Activated T-cell treated with anti-CD3 and anti-CD28 coated beads, Interleukin-2, amount 50 U/mL, for 24 hours (primary cell): ENCODE results near the gene OR6N1.
A peak's percentile ranks its signal among the peaks of the same experiment; 100 is the strongest.

ENCODE experiments used
- DNase-seq: peaks from one replicate; pipeline ENCODE4 v3.0.0-alpha.2; 2020
- H3K27ac Mint-ChIP-seq: 2 replicates; pipeline ENCODE4 v1.8.0; 2020; ENCODE audit warnings: mild to moderate bottlenecking, mixed read lengths
- H3K27me3 Mint-ChIP-seq: 2 replicates; pipeline ENCODE4 v1.8.0; 2020; ENCODE audit warnings: mixed read lengths
- H3K36me3 Mint-ChIP-seq: 2 replicates; pipeline ENCODE4 v1.8.0; 2020; ENCODE audit warnings: low read depth, mixed read lengths
- H3K4me1 Mint-ChIP-seq: 2 replicates; pipeline ENCODE4 v1.8.0; 2020; ENCODE audit warnings: low read depth, mixed read lengths
- H3K4me3 Mint-ChIP-seq: 2 replicates; pipeline ENCODE4 v1.8.0; 2020; ENCODE audit warnings: mild to moderate bottlenecking, moderate library complexity, mixed read lengths
- H3K9me3 Mint-ChIP-seq: 2 replicates; pipeline ENCODE4 v1.8.0; 2020; ENCODE audit warnings: mixed read lengths

OR6N1 gene, protein sequence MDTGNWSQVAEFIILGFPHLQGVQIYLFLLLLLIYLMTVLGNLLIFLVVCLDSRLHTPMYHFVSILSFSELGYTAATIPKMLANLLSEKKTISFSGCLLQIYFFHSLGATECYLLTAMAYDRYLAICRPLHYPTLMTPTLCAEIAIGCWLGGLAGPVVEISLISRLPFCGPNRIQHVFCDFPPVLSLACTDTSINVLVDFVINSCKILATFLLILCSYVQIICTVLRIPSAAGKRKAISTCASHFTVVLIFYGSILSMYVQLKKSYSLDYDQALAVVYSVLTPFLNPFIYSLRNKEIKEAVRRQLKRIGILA

DNA sequence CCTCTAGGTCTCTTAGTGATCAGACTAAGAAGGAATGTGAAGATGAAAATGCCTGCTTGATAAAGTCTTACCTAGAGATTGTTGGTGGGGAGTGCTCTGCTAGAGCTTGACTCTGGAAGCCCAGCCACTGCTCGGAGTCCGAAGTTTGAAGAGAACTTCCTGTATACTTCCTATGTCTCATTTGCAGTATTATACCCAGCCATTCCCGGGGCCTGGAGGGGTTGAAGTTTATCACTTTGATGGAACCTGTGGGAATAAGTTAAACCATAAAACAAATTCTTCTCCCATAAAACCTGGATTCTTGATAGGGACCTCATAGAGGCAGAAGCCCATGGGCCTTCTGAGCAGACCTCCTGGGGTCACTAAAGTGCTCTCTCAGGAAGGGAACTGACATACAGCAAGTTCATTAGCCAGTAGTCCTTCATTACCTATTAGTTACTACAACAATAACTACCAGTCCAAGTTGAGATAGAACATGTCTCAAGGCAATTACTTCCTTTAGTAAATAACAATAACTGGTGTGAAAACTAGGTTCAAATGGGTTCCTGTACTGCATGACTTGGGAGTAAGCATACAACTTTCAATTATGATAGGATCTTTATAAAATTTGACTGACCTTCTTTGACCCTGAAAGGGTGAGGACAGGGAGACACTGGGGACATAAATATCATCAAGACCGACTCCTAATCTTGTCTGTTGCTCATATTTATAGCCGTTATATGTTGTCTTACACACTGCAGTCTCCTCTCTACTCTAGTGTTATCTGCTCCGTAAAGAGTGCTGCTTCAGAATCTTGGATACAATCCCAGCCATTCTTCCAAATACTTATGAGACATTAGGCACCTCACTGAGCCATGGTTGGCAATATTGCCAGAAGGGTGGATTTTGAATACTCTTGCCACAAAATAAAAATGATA is at the start of gene OR6N1:
Gene OR6N1, minus strand, starts transcription at position 246 of the 917 bp plus-strand sequence. CDS start 5,513 bp downstream, outside the sequence.
- H3K4me1 Mint-ChIP-seq, result no peaks in the 10 kb centered on the region
- H3K9me3 Mint-ChIP-seq, result no peaks in the 10 kb centered on the region
- H3K4me3 Mint-ChIP-seq, result no peak within 1 kb of the TSS
- peaks cover 14% of the 10 kb centered on the region for H3K27me3 Mint-ChIP-seq
- H3K36me3 Mint-ChIP-seq, result no peaks in the 10 kb centered on the region
- DNase-seq, result no peak
- H3K27ac Mint-ChIP-seq, result no peak within 1 kb of the TSS

DNA sequence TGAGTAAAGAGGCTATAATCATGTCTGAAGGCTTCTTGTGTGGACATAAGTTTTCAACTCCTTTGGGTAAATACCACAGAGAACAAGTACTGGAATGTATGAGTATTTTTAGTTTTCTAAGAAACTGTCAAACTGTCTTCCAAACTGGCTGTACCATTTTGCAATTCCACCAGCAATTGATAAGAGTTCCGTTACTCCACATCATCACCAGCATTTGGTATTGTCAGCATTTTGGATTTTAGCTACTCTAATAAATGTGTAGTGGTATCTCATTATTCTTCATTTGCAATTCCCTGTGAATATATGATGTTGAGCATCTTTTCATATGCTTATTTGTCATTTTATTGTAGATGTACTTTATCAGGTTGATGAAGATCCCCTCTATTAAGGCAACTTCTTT is 49.7 kb upstream of the OR6N1 start:
- H3K27ac Mint-ChIP-seq, result no peak overlapping the region

DNA sequence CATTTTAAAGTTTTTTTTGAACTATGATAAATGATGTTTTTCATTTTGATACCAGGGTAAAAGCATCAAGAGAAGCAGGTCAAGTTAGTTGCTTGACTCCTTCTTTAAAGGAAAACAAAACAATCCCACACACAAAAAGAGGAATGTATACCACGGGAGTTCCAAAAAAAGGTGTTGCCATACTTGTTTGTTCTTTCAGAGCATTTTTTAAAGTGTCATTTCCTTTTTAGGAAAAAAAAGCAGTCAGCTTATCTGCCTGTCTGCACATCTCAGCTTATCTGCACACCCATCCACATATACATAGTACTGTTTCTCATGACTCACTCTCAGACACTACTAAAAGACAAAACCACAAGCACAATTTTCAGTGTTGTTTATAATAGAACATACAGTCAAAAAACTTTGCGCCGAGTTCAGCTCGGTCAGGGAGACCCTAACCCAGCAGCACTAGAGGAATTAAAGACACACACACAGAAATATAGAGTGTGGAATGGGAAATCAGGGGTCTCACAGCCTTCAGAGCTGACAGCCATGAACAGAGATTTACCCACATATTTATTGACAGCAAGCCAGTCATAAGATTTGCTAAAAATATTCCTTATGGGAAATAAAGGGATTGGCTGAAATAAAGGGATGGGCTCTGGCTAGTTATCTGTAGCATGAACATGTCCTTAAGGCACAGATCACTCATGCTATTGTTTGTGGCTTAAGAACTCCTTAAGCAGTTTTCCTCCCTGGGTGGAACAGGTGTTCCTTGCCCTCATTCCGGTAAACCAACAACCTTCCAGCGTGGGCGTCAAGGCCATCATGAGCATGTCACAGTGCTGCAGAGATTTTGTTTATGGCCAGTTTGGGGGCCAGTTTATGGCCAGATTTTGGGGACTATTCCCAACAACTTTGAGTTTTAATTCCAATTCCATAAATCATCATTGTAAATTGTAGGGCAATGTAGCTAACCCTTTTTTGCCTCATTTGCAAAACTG is 47.8 kb upstream of the OR6N1 start:
- peak overlapping the region; percentile 64 for H3K27ac Mint-ChIP-seq
- no peaks in the 10 kb centered on the region for H3K36me3 Mint-ChIP-seq
- no peaks in the 10 kb centered on the region for H3K9me3 Mint-ChIP-seq
- no peak for DNase-seq
- peak overlapping the region; percentile 28 for H3K4me3 Mint-ChIP-seq
- no peaks in the 10 kb centered on the region for H3K27me3 Mint-ChIP-seq
- peaks cover 17% of the 10 kb centered on the region for H3K4me1 Mint-ChIP-seq

More for the DNA sequence above, 49.7 kb upstream of the OR6N1 start:
- no peak for DNase-seq
- H3K4me3 Mint-ChIP-seq, result no peak overlapping the region
- peaks cover 17% of the 10 kb centered on the region for H3K4me1 Mint-ChIP-seq
- H3K36me3 Mint-ChIP-seq, result no peaks in the 10 kb centered on the region
- H3K9me3 Mint-ChIP-seq, result no peaks in the 10 kb centered on the region
- peaks cover 2% of the 10 kb centered on the region for H3K27me3 Mint-ChIP-seq

DNA sequence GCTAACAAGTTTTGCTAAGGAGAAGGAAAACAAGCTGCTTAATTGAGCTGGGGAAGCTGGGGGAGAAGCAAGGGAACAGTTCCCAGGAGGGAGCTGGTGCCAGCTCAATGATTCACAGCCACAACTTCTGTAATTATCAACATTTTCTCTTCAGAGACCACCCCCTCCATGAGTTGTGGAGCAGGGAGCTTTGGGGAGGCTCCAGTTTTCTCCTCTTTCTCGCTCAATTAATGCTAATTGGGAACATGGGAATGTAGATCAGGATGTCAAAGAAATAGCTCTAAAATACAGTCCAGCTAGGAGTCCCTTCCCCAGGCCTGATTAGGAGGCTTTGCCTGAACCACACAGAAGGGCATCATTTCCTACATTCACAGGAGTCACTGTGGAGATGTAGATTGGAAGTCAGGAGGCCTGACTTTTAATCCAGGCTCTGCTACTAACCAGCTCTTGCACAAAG is 47.0 kb upstream of the OR6N1 start:
- Mint-ChIP-seq H3K27ac (peak overlapping the region; percentile 36), H3K4me1 (peaks cover 17% of the 10 kb centered on the region), H3K36me3 (no peaks in the 10 kb centered on the region), H3K9me3 (no peaks in the 10 kb centered on the region), H3K27me3 (no peaks in the 10 kb centered on the region), H3K4me3 (no peak overlapping the region)
- DNase-seq, result no peak

DNA sequence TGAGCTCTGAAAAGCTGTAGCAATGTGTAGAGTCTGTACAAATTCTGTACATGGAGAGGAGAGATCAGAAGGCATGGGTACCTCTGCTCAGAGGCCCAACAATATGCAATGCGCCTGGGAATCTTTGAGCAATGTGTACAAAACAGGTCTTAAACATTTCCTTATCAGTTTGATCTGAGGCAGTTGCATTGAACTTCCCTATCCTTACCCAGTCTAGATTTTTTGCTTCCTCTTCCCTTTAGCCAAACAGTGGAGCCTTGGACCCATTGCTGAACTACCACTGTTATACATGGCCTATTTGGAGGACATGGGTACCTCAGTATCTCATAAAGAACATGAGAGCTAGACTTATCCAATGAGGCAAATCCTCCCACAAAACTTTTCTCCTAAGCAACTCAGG is 46.6 kb upstream of the OR6N1 start:
- Mint-ChIP-seq H3K9me3 (no peaks in the 10 kb centered on the region), H3K27ac (no peak overlapping the region), H3K4me3 (no peak overlapping the region), H3K27me3 (no peaks in the 10 kb centered on the region), H3K4me1 (peaks cover 17% of the 10 kb centered on the region), H3K36me3 (no peaks in the 10 kb centered on the region)
- no peak for DNase-seq

DNA sequence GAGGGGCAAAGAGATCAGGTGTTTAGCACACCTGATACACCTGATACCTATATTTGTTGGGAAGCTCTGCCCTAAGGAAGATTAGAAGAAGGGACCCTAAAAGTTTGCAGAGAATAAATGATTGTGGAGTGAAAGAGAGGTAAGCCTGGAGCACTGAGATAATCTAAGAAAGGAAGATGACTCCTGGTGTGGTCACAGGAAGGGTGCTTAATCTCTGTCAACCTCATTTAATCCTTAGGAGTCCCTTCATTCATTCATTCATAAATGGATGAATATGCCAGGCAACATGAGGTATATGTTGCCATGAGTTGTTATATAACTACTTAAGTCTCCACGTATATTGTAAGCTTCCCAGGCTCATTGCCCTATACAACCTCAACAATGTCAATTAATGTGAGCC is 43.0 kb upstream of the OR6N1 start:
- no peak for DNase-seq
- Mint-ChIP-seq H3K27ac (no peak overlapping the region), H3K4me1 (peaks cover 15% of the 10 kb centered on the region), H3K9me3 (no peaks in the 10 kb centered on the region), H3K4me3 (no peak overlapping the region), H3K27me3 (no peaks in the 10 kb centered on the region), H3K36me3 (no peaks in the 10 kb centered on the region)

DNA sequence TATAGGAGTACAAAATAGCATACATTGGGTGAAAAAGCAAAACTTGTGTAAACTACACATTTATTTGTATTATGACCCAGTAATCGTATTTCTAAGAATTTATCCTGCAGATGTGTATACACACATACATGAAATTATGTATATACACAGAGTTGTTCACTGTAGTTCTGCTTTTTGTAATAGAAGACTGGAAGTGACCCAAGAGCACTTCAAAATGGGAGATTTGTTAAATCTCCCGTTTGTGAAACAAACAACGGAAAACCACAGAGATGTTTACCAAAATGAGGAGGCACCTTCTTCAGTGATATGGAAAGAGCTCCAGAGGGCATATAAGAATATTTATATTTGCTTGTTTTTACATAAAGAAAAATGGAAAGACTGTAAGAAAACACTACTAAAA is 41.2 kb upstream of the OR6N1 start:
- Mint-ChIP-seq H3K4me1 (no peaks in the 10 kb centered on the region), H3K36me3 (no peaks in the 10 kb centered on the region), H3K9me3 (no peaks in the 10 kb centered on the region), H3K27me3 (no peaks in the 10 kb centered on the region), H3K4me3 (no peak overlapping the region), H3K27ac (no peak overlapping the region)
- no peak for DNase-seq

DNA sequence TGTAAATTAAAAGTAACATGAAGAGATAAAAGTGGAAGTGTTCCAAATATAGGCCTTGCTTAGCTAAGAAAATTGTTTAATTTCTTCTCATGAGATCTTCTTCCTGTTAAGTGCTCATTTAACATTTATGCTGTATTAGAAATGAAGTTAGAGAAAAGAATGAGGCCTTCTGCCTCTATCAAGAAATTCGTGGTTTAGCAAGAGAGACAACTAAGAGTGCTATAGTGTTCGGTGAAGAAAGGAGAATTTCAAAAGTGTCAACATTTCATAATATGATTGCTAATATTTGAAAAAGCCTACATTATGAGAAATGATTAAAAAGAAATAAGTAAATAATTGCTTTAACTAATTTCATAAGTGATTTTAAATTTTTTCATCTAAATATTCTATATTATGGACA is 40.3 kb upstream of the OR6N1 start:
- Mint-ChIP-seq H3K4me3 (no peak overlapping the region), H3K9me3 (no peaks in the 10 kb centered on the region), H3K4me1 (no peaks in the 10 kb centered on the region), H3K27ac (no peak overlapping the region), H3K36me3 (no peaks in the 10 kb centered on the region), H3K27me3 (peaks cover 4% of the 10 kb centered on the region)
- DNase-seq, result no peak

DNA sequence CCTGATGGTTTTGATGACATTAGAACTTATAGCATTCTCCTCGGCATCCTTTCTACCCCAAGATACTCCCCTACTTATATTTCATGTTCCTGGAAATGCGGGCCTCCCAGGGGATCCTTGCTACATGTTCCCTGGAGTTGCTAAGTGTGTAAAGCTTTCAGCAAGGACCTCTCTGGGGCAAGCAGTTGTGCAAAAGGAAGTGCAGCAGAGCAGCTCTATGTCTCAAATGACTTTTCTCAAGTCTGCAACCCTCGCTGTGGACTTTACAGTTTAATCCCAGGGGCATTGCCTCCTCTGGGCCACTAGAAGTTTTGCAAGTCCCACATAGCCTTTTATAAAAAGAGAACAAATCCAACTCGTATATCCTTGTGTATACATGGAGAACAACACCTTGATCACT is 38.3 kb upstream of the OR6N1 start:
- Mint-ChIP-seq H3K4me3 (no peak overlapping the region), H3K27ac (no peak overlapping the region), H3K4me1 (no peaks in the 10 kb centered on the region), H3K9me3 (no peaks in the 10 kb centered on the region), H3K27me3 (peaks cover 11% of the 10 kb centered on the region), H3K36me3 (no peaks in the 10 kb centered on the region)
- no peak for DNase-seq

DNA sequence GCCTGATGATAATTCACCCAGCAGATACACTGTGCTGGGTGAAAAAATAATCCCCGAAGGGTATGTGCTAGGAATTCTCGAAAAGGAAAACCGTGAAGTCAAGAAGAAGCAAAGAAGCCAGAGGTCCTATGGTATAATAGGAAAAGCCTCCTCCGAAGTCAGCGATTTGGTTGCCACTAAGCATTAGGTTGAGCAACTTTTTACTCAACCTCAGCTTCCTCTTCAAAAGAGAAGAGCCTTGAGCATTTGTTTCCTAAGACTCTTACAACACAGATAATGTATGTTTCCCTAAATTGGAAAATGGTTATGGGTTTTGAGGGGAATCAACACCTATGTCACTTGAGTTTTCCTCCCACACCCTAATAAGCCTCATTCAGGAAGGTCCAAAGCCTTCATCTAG is 37.9 kb upstream of the OR6N1 start:
- no peaks in the 10 kb centered on the region for H3K36me3 Mint-ChIP-seq
- no peak for DNase-seq
- no peaks in the 10 kb centered on the region for H3K4me1 Mint-ChIP-seq
- peaks cover 11% of the 10 kb centered on the region for H3K27me3 Mint-ChIP-seq
- H3K9me3 Mint-ChIP-seq, result no peaks in the 10 kb centered on the region
- no peak overlapping the region for H3K27ac Mint-ChIP-seq
- no peak overlapping the region for H3K4me3 Mint-ChIP-seq

DNA sequence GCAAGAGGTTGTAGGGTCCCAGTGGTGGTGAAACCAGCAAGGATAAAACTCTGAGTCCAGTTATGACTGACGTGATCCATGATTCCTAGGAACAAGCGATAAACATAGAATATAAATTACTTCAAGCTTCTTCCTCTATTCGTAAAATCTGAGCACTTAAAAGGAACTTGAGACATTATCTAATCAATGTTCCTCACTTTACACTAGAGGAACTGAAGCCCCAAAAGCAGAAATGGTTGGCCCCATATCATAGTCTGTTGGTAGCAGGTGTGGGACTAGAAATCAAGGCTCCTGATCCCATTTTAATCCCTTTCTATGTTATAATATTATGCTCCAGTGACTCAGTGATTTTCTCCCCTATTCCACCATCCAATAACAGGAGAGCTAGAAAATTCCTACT is 37.3 kb upstream of the OR6N1 start:
- Mint-ChIP-seq H3K4me1 (no peaks in the 10 kb centered on the region), H3K9me3 (no peaks in the 10 kb centered on the region), H3K27me3 (peaks cover 11% of the 10 kb centered on the region), H3K4me3 (no peak overlapping the region), H3K27ac (no peak overlapping the region), H3K36me3 (no peaks in the 10 kb centered on the region)
- no peak for DNase-seq

DNA sequence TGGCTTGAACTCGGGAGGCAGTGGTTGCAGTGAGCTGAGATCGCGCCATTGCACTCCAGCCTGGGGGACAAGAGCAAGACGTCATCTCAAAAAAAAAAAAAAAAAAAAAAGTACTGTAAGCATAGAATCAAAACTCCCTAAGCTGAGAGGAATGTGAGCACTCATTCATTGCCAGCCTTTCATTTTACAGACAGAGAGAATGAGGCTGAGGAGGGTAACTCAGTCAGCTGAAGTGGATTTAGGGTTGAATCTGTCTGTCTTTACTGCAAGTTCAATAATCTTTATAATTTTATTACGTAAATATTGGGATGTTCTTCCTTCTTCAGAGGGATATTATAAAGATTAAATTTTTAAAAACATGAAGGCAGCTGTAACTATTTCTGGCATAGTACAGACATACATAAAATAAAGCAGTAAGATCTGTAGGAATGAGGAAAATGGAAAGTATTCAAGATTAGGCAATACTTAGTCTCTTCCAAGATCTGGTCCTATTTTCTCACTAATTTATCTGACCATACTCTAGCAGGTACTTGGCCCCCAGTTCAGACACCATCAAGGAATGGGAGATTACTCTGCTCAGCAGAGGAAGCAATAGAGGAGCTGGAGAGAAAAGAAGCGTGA is 35.0 kb upstream of the OR6N1 start:
- Mint-ChIP-seq H3K4me3 (no peak overlapping the region), H3K4me1 (no peaks in the 10 kb centered on the region), H3K27ac (no peak overlapping the region), H3K27me3 (peaks cover 26% of the 10 kb centered on the region), H3K36me3 (no peaks in the 10 kb centered on the region), H3K9me3 (no peaks in the 10 kb centered on the region)
- DNase-seq, result no peak

DNA sequence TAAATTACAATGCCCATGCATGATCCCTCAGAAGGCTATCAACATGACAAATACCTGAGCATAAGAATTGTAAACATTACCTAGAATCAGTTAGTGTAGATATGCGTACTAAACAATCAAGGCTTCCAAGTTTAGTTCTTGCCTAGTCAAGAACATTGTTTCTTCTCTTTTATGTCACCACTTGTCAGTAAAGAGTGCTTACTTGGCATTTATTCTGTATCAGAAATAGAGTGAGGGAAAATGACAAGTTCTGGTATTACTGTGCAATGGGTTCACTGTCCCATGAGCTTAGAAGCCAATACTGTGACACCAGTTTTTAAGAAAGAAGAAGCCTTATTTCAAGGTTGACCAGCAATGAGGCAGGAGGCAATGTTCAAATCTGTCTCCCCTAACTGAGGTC is 31.7 kb upstream of the OR6N1 start:
- Mint-ChIP-seq H3K4me1 (peaks cover 10% of the 10 kb centered on the region), H3K36me3 (no peaks in the 10 kb centered on the region), H3K27ac (no peak overlapping the region), H3K27me3 (peaks cover 36% of the 10 kb centered on the region), H3K4me3 (no peak overlapping the region), H3K9me3 (no peaks in the 10 kb centered on the region)
- DNase-seq, result no peak

DNA sequence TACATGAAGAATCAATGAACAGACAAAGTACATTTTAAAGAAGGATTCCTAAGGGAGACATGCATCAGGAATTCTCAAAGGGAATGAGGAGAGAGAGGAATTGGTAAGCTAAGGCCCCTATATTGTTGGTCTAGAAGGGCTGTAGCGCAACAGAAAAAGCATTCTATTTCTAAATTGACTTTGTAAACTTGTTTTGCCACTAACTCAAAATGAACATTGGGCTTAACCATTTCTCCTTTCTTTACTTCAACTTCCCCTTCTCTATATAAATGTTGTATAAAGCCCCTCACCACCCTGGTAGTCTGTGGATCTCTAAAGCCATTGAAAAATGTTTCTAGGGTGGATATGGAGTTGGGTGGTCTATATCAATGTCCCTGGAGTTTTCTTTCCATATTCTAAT is 29.4 kb upstream of the OR6N1 start:
- Mint-ChIP-seq H3K4me3 (no peak overlapping the region), H3K27ac (no peak overlapping the region), H3K9me3 (no peaks in the 10 kb centered on the region), H3K27me3 (peaks cover 28% of the 10 kb centered on the region), H3K36me3 (no peaks in the 10 kb centered on the region), H3K4me1 (peaks cover 10% of the 10 kb centered on the region)
- DNase-seq, result no peak
